MM.1S (cell line): Measurements from ENCODE around the gene SLIT1.

Source experiments
- DNase-seq: peaks from one replicate; pipeline ENCODE4 v3.0.0-alpha.2; 2015
- H2AFZ ChIP-seq: fragments of 300-600 bp; sonication (generic); 2 replicates; pipeline ENCODE4 v1.6.0; 2016; ENCODE audit warnings: antibody characterized with exemption, low read length
- H3F3A ChIP-seq: fragments of 300-600 bp; sonication (generic); 2 replicates; pipeline ENCODE4 v1.6.1; 2016; ENCODE audit warnings: mild to moderate bottlenecking, antibody characterized with exemption, low read length, moderate library complexity, mixed read lengths; ENCODE audit not compliant: insufficient read depth
- H3K27ac ChIP-seq: fragments of 300-600 bp; sonication (generic); 2 replicates; pipeline ENCODE4 v1.5.1; 2016; ENCODE audit warnings: mild to moderate bottlenecking, low read length
- H3K27me3 ChIP-seq: fragments of 300-600 bp; sonication (generic); replicated peaks from 2 replicates; pipeline ENCODE4 v1.6.0; 2016; ENCODE audit warnings: low read length; ENCODE audit not compliant: insufficient read depth
- H3K36me3 ChIP-seq: fragments of 300-600 bp; sonication (generic); replicated peaks from 2 replicates; pipeline ENCODE4 v1.6.1; 2016; ENCODE audit warnings: mild to moderate bottlenecking, low read length, mixed read lengths; ENCODE audit not compliant: insufficient read depth
- H3K4me1 ChIP-seq: fragments of 300-600 bp; sonication (generic); 2 replicates; pipeline ENCODE4 v1.6.1; 2016; ENCODE audit warnings: low read length, mixed read lengths
- H3K4me2 ChIP-seq: fragments of 300-600 bp; sonication (generic); 2 replicates; pipeline ENCODE4 v1.6.0; 2016; ENCODE audit warnings: low read depth, low read length
- H3K4me3 ChIP-seq: fragments of 300-600 bp; sonication (generic); 2 replicates; pipeline ENCODE4 v1.5.1; 2016; ENCODE audit warnings: low read length, mixed read lengths
- H3K79me2 ChIP-seq: fragments of 300-600 bp; sonication (generic); 2 replicates; pipeline ENCODE4 v1.6.1; 2016; ENCODE audit warnings: mixed run types, low read length, mixed read lengths
- H3K9ac ChIP-seq: fragments of 300-600 bp; sonication (generic); 2 replicates; pipeline ENCODE4 v1.6.1; 2016; ENCODE audit warnings: low read length, mixed read lengths
- H3K9me2 ChIP-seq: fragments of 300-600 bp; sonication (generic); replicated peaks from 2 replicates; pipeline ENCODE4 v1.6.1; 2016; ENCODE audit warnings: mild to moderate bottlenecking, low read length, mixed read lengths; ENCODE audit not compliant: insufficient read depth
- H3K9me3 ChIP-seq: fragments of 300-600 bp; sonication (generic); replicated peaks from 2 replicates; pipeline ENCODE4 v1.6.1; 2016; ENCODE audit warnings: mild to moderate bottlenecking, low read length, mixed read lengths; ENCODE audit not compliant: insufficient read depth
- H4K20me1 ChIP-seq: fragments of 300-600 bp; sonication (generic); 2 replicates; pipeline ENCODE4 v1.6.1; 2016; ENCODE audit warnings: mild to moderate bottlenecking, low read length, moderate library complexity, mixed read lengths; ENCODE audit not compliant: insufficient read depth
- CTCF ChIP-seq: fragments of 300-600 bp; sonication (generic); IDR thresholded peaks from 2 replicates; pipeline ENCODE4 v1.5.1; 2016; ENCODE audit warnings: antibody characterized with exemption, low read length, mixed read lengths
- EZH2 ChIP-seq: fragments of 300-600 bp; sonication (generic); optimal IDR thresholded peaks from 2 replicates; pipeline ENCODE3; 2017; ENCODE audit warnings: low read depth, mild to moderate bottlenecking, antibody characterized with exemption, low read length, mixed read lengths
- EZH2phosphoT487 ChIP-seq: fragments of 300-600 bp; sonication (generic); IDR thresholded peaks from 2 replicates; pipeline ENCODE4 v1.6.1; 2018; ENCODE audit warnings: antibody characterized with exemption, low read length

Gene SLIT1

GRCh38 chr10:97053276-97053675 is 132.5 kb downstream of the SLIT1 start:
- TF ChIP-seq EZH2: no peak
- TF ChIP-seq CTCF: no peak
- TF ChIP-seq EZH2phosphoT487: no peak
- Histone ChIP-seq H3K27ac (no peak overlapping the region), H3F3A (0 out of 2 replicates have a peak, but pooled peaks cover 4% of the 10 kb centered on the region), H3K27me3 (no peaks in the 10 kb centered on the region), H3K4me2 (no peak overlapping the region), H3K4me3 (no peak overlapping the region), H2AFZ (no peak overlapping the region), H3K9me2 (no peaks in the 10 kb centered on the region), H3K36me3 (no peaks in the 10 kb centered on the region), H4K20me1 (no peaks in the 10 kb centered on the region), H3K9ac (no peak overlapping the region), H3K79me2 (no peaks in the 10 kb centered on the region), H3K4me1 (0 out of 2 replicates have a peak, but pooled peaks cover 3% of the 10 kb centered on the region), H3K9me3 (no peaks in the 10 kb centered on the region)
- no peak for DNase-seq

GRCh38 chr10:97050956-97051496 is 134.7 kb downstream of the SLIT1 start:
- Histone ChIP-seq H3K4me1 (0 out of 2 replicates have a peak, but pooled peaks cover 3% of the 10 kb centered on the region), H2AFZ (no peak overlapping the region), H3K27me3 (no peaks in the 10 kb centered on the region), H3K4me3 (no peak overlapping the region), H3F3A (0 out of 2 replicates have a peak, but pooled peaks cover 4% of the 10 kb centered on the region), H3K9me2 (no peaks in the 10 kb centered on the region), H3K36me3 (no peaks in the 10 kb centered on the region), H4K20me1 (no peaks in the 10 kb centered on the region), H3K27ac (no peak overlapping the region), H3K79me2 (no peaks in the 10 kb centered on the region), H3K9ac (no peak overlapping the region), H3K9me3 (no peaks in the 10 kb centered on the region), H3K4me2 (no peak overlapping the region)
- no peak for DNase-seq
- TF ChIP-seq EZH2phosphoT487: no peak
- no peak for TF ChIP-seq EZH2
- no peak for TF ChIP-seq CTCF

GRCh38 chr10:97050205-97050745 is 135.5 kb downstream of the SLIT1 start:
- H3K4me3 ChIP-seq: no peak overlapping the region
- H3K27me3 ChIP-seq: no peaks in the 10 kb centered on the region
- H2AFZ ChIP-seq: no peak overlapping the region
- no peaks in the 10 kb centered on the region for H3K36me3 ChIP-seq
- H3K4me1 ChIP-seq: 0 out of 2 replicates have a peak, but pooled peaks cover 3% of the 10 kb centered on the region
- no peak overlapping the region for H3K9ac ChIP-seq
- TF ChIP-seq EZH2phosphoT487 (no peak), EZH2 (no peak), CTCF (no peak)
- H3K4me2 ChIP-seq: no peak overlapping the region; the same call in 1 of the 2 replicates
- no peaks in the 10 kb centered on the region for H3K9me2 ChIP-seq
- H3K79me2 ChIP-seq: no peaks in the 10 kb centered on the region
- no peaks in the 10 kb centered on the region for H3K9me3 ChIP-seq
- H4K20me1 ChIP-seq: no peaks in the 10 kb centered on the region
- H3F3A ChIP-seq: 0 out of 2 replicates have a peak, but pooled peaks cover 4% of the 10 kb centered on the region
- DNase-seq: no peak
- H3K27ac ChIP-seq: no peak overlapping the region
